ENCODE data around the gene AQP9. TPM values are rescaled to one million over a fixed set of nuclear protein-coding genes. Genes with fewer than 3 reads are reported as not detected.
A peak's percentile ranks its signal among the peaks of the same experiment; 100 is the strongest.

Gene AQP9
- total and polyA plus RNA-seq, 8 donors: 0.06 to 137 (median 0.24) TPM; not detected in 1

- Histone ChIP-seq H3K36me3 (no peaks in the 10 kb centered on the region), H3K27me3 (no peaks in the 10 kb centered on the region), H3K9me3 (no peaks in the 10 kb centered on the region), H3K4me1 (peaks cover 0 to 27% of the 10 kb centered on the region in 2 donors), H3K4me3 (peak overlapping the region in 1 of 2 donors; percentile 51), H3K27ac (peak overlapping the region; percentile 64 to 93)
- ATAC-seq (peak; percentile 22), DNase-seq (peak in 2 of 4 donors; percentile 48 to 63)
- intact Hi-C loops (cut with DNase I): no loop called here
- TF ChIP-seq, protein P1, sequence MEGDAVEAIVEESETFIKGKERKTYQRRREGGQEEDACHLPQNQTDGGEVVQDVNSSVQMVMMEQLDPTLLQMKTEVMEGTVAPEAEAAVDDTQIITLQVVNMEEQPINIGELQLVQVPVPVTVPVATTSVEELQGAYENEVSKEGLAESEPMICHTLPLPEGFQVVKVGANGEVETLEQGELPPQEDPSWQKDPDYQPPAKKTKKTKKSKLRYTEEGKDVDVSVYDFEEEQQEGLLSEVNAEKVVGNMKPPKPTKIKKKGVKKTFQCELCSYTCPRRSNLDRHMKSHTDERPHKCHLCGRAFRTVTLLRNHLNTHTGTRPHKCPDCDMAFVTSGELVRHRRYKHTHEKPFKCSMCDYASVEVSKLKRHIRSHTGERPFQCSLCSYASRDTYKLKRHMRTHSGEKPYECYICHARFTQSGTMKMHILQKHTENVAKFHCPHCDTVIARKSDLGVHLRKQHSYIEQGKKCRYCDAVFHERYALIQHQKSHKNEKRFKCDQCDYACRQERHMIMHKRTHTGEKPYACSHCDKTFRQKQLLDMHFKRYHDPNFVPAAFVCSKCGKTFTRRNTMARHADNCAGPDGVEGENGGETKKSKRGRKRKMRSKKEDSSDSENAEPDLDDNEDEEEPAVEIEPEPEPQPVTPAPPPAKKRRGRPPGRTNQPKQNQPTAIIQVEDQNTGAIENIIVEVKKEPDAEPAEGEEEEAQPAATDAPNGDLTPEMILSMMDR (IDR thresholded peaks at IDR 0.05): no peak
Observed at GRCh38 chr15:58139276-58139988, 1.3 kb downstream of the AQP9 start.

DNA sequence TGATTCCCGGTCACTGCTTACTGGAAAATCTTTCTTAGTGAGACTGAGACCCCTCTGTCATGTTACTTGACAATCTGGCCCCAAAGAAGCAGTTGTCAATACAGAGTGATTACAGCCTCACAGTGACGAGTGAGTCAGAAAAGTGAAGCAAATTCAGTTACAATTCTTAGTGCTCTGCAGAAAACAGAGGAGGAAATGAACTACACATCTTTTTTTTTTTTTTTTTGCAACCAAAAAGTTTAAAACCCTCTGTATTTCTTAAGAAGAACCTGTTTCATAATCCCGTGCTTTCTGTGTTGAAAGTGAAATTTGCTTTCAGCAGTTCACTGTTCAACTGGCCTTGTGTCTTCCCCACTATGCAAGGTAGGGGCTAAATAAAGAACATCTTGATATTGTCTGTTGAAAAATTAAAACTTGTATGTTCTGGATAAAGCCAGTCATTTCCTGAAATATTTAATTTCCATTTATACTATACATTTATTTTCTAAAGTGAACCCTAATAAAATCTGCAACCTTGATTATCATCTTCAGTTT lies 1.9 kb downstream of the AQP9 start:
- Histone ChIP-seq H3K4me1 (peaks cover 0 to 32% of the 10 kb centered on the region in 2 donors), H3K9me3 (no peaks in the 10 kb centered on the region), H3K27ac (peak overlapping the region; percentile 64 to 93), H3K36me3 (no peaks in the 10 kb centered on the region), H3K27me3 (no peaks in the 10 kb centered on the region), H3K4me3 (peak overlapping the region in 1 of 2 donors; percentile 51)
- intact Hi-C loops (cut with DNase I): no loop called here
- no peak for DNase-seq
- ATAC-seq: peak; percentile 55
- TF ChIP-seq, protein P1 (IDR thresholded peaks at IDR 0.05): no peak

DNA sequence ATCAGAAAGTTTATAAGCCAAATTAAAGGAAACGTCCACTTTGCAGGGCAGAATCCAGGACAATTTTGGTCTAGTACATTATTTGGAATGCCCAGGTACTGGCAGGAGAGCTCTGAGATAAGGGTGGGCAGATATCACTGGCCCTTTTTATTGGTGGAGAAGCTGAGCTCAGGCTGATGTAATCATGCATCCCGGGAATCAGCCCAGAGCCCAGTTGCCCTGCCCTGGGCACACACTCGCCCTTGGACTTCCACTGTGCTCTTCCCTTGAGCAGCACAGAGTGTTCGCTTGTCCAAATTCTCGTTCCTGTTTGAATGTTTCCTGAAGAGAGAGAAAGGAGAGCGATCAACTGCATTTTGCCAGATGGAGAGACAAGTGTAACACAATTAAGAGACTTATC lies 3.7 kb downstream of the AQP9 start:
- intact Hi-C loops (cut with DNase I): no loop called here
- ATAC-seq (no peak), DNase-seq (no peak)
- H3K9me3 ChIP-seq: no peaks in the 10 kb centered on the region
- H3K27me3 ChIP-seq: no peaks in the 10 kb centered on the region
- H3K27ac ChIP-seq: peak overlapping the region in 1 of 2 donors; percentile 93
- H3K4me1 ChIP-seq: peaks cover 0 to 39% of the 10 kb centered on the region in 2 donors
- no peaks in the 10 kb centered on the region for H3K36me3 ChIP-seq
- peak overlapping the region in 1 of 2 donors; percentile 51 for H3K4me3 ChIP-seq
- TF ChIP-seq, protein P1 (IDR thresholded peaks at IDR 0.05): no peak

- ATAC-seq (no peak), DNase-seq (no peak)
- H3K27me3 ChIP-seq: no peaks in the 10 kb centered on the region
- peak overlapping the region in 1 of 2 donors; percentile 51 for H3K4me3 ChIP-seq
- peaks cover 0 to 40% of the 10 kb centered on the region in 2 donors for H3K4me1 ChIP-seq
- peak overlapping the region in 1 of 2 donors; percentile 93 for H3K27ac ChIP-seq
- TF ChIP-seq, protein P1 (IDR thresholded peaks at IDR 0.05): no peak
- intact Hi-C loops (cut with DNase I): no loop called here
- H3K36me3 ChIP-seq: no peaks in the 10 kb centered on the region
- H3K9me3 ChIP-seq: no peaks in the 10 kb centered on the region
Observed at GRCh38 chr15:58142827-58143461, 4.8 kb downstream of the AQP9 start.

DNA sequence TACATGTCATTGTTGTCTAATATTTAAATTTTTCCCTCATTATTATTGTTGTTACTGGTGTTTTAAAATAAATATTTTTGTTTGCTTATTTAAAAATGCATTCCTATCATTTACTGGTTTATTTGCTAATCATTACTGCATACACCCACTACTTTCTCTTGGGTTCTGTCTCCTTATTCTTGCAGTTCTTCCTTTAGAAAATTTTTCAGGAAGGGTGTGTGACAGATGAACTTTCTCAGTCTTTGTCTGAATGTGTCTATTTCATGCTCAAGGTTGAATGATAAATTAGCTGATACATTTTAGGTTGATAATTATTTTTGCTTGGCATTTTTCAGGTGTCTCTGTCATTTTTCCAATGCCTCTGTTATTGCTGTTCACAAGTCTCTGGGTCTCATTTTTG lies 7.4 kb downstream of the AQP9 start:
- ATAC-seq: no peak
- H3K27ac ChIP-seq: peak overlapping the region; percentile 76 to 90
- TF ChIP-seq, protein P1 (IDR thresholded peaks at IDR 0.05): no peak
- H3K4me1 ChIP-seq: peaks cover 0 to 54% of the 10 kb centered on the region in 2 donors
- DNase-seq: no peak
- intact Hi-C loops (cut with DNase I): no loop called here
- H3K4me3 ChIP-seq: peak overlapping the region in 1 of 2 donors; percentile 51
- H3K36me3 ChIP-seq: peaks cover 0 to 11% of the 10 kb centered on the region in 2 donors
- H3K9me3 ChIP-seq: no peaks in the 10 kb centered on the region
- H3K27me3 ChIP-seq: no peaks in the 10 kb centered on the region

Data from left lung (tissue), 10 donors.